ENCODE measurements around the gene DBP.
"Not testable (repeated sequence)": the region's sequence is repeated elsewhere in the genome, so short reads cannot be mapped to it uniquely, and the experiment has no call there.

Gene DBP

DNA sequence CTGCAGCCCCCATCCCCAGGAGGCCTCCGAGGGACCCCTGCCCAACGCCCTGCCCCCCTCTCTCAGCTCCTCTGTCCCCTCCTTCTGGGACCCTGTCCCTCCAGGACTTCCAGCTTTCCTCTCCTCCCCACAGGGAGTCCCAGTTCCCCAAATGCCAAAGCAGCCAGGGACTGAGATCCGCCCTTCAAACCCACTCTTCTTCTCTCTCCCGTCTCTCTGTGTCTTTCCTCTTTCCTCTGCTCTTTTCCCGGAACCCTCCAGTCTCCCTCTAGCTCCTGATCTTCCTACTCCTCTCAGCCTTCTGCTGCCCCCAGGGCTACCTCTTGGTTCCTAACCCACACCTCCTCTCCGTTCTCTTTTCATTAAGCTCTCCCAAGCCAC, 8.4 kb upstream of the DBP start:
- DNase-seq (ENCODE audit: low read depth, low spot score), result no peak
- peak overlapping the region; percentile 58 for H3K4me3 ChIP-seq (ENCODE audit: low read length)

DNA sequence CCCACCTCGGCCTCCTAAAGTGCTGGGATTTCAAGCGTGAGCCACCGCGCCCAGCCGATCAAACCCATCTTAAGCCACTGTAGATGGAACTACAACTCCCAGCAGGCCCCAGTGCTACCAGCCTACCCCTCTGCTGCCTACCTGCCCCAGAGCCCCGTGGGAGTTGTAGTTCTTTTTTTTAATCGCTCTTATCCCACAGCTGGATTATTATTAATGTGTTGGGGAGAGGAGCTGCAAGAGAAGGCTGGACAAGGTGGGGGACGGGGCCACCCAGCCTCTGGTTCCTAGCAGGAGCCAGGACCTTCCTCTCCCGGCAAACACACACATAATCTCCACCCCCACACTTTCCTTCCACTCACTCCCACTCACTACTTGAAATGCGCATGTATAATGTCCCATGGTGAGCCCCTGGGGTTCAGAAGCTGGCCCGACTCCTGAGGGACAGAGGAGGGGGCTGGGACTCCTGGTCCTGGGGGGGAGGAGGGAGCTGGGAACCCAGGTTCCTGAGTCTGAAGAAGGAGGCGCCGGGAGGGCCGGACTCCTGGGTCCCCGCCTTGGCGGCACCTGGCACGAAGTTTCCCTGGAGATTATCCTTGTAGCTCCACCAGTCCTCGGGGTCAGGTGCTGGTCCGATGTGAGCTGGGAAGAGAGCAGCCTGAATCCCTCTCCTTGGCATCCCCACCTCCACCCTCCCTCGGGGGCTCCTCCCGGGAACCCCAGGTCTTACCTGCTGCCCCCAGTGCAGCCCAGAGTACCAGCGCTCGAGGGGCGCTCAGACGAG, 7.8 kb upstream of the DBP start:
- DNase-seq (ENCODE audit: low read depth, low spot score), result peak; percentile 80
- peak overlapping the region; percentile 58 for H3K4me3 ChIP-seq (ENCODE audit: low read length)

DNA sequence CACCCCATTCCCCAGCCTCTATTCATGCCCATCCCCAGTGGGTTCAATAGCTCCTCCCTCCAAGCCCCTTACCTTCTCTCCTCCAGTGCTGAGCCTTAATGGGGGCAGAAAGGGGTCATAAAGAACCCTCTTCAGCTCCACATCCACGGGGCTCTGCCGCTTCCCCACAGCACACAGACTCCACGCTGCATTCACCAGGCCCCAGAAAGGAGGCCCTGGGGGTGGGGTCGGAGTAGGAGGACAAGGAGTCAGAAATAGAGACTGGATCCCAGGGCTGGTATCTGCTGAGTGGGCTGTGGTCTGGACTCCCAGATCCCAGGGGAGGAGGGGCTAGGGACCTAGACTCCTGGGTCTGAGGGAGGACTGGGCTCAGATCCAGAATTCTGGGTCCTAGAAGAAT, 7.2 kb upstream of the DBP start:
- peak overlapping the region; percentile 58 for H3K4me3 ChIP-seq (ENCODE audit: low read length)
- no peak for DNase-seq (ENCODE audit: low read depth, low spot score)

DNA sequence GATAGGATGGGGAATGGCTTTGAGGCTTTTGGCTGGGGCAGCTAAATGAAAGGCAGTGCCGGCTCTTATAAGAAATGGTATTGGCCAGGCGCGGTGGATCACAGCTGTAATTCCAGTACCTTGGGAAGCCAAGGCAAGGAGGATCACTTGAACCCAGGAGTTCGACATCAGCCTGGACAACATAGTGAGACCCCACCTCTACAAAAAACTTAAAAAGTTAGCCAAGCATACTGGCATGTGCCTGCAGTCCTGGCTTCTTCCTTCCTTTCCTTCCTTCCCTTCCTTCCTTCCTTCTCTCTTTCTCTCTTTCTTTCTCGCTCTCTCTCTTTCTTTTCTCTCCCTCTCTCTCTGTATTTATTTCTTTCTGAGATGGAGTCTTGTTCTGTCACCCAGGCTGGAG, 5.7 kb upstream of the DBP start:
- H3K4me3 ChIP-seq (ENCODE audit: low read length), result no peak overlapping the region
- no peak for DNase-seq (ENCODE audit: low read depth, low spot score)

DNA sequence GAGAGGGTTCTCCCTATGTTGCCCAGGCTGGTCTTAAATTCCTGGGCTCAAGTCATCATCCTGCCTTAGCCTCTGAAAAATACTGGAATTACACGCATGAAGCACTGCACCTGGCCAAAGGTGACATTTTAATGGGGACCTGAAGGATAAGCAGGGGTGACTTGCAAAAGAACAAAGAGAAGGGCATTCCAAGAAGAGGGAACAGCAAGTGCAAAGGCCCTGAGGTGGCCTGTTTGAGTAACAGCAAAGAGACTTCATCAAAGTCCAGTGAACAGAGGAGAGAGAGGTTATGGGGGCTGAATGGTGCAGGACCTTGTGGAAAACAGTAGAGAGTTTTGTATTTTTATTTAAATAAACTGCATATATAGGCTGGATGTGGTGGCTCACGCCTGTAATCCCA, 4.7 kb upstream of the DBP start:
- H3K4me3 ChIP-seq (ENCODE audit: low read length), result no peak overlapping the region
- DNase-seq (ENCODE audit: low read depth, low spot score), result no peak

DNA sequence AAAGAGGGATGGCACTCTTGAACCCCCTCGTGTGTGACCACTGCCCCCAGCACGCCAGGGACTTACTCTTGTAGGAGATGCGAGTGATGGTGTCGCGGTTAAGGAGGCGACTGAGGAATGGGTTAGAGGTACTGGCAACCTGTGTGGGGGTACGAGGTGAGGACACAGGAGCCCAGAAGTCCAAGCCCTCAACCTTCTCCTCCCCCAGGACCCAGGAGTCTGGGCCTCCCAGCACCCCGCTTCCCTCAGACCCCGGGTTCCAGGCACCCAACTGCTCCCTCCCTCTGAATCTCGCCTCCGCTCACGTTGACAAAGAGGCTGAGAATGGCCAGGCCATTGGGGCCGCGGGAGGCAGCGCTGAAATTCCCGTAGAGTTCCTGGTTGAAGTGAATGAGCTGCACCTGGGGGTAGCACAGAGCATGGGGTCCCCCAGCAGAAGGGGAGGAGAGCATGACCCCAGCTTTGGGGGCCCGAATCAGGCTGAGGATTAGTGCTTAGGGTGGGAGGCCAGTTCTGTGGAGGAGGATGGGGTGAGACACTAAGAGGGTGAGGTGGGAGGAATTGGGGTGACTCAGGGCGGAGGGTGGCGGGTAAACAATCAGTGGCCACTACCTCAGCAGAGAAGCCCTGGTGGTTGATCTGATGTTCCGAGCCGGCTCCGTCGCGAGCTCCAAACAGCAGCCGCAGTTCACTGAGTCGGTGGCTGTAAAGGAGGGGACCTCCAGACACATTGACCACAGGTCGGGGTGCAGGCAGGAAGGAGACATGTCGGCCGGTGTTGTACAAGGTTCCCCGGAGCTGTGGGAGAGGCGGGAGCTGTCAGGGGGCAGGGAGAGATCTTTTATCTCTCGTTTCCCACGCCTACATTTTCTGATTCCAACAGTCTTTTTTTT, 2.5 kb upstream of the DBP start:
- no peak overlapping the region for H3K4me3 ChIP-seq (ENCODE audit: low read length)
- no peak for DNase-seq (ENCODE audit: low read depth, low spot score)

DNA sequence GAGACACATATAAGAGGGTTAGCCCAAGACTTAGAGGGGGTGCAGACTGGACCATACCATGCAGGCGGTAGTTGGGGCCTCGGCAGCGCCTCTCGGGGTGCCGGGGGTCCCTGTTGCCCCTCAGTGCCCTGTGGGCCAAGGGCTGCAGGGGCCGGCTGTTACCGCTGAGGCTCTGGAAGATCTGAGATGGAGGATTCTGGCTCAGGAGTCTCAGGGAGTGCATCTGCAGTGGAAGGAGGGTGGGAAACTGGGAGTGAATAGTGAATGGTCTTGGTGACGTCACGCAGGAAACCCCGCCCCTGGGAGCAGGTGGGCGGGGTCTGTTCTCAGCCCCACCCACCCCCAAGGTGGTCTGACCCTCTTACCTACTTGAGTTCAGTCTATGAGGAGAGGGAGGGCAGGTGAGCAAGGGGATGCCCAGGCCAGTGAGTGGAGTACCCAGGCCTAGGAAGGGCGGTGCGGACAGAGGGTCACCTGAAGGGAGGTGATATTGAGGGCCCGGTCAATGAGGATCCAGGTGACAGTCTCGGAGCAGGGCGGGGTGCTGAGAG, 1.7 kb upstream of the DBP start:
- H3K4me3 ChIP-seq (ENCODE audit: low read length), result peak overlapping the region; percentile 57
- DNase-seq (ENCODE audit: low read depth, low spot score), result no peak

DNA sequence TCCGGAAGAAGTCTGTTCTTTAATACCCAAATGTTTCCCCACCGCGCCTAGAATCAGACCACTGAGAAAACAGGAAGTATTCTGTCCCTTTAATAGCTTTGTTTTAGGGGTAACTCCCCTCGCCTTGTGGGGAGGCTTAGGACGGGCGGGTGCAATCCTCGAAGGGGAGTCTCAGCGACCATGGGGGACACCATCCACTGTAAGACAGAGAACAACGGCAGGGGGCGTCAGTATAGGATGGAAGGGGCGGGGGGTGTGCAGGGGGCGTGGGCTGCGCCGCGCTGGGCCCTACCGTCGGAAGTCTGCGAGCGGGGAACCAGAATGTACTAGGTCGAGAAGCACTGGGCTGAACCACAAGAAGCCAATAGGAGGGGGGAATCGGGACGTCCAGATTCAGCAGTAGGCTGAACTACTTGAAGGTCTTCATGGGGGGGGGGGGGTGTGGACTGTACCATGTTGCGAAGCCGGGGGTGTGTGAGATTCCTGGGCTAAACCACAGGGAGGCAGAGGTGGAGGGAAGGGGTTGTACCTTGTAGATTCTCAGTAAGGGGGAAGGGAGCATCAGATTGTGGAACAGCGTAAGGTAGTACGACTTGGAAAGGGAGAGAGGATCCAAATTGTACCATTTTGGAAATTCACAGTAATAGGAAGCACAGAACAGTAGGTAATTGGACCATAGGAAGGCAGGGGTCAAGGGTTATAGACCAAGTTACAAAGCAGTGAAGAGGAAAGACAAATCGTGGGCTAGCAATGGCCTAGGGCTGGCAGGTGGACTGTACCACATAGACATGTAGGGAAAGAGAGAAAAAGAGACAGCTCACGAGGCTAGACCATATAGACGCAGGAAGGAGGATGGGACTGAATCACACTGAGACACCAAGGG, 1.0 kb upstream of the DBP start:
- H3K4me3 ChIP-seq (ENCODE audit: low read length), result peak overlapping the region; percentile 57
- DNase-seq (ENCODE audit: low read depth, low spot score), result peak; percentile 96

DNA sequence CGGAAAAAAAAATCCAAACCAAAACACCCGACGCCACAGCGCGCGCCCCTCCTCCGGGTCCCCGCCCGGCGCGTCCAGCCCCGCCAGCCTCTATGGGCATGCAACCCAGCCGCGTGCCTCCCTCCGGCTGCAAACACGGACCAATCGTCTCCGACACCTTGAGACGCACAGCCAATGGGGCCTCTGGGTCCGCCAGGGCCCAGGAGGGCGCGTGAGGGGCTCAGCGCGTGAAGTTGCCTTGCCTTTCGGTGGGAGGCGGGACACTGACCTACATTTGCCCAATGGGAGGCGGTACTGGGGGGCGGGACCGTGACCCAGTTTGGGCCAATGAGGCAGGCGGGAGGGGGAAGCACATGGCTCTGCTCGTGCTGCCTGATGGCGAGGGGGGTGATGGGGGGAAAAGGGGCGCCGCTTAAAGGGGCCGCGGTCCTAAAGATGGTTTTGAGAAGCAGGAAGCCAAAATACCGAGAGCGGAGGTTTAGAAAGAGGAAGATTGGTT, 319 bp upstream of the DBP start:
- peak; percentile 99 for DNase-seq (ENCODE audit: low read depth, low spot score)
- H3K4me3 ChIP-seq (ENCODE audit: low read length), result peak overlapping the region; percentile 76

DNA sequence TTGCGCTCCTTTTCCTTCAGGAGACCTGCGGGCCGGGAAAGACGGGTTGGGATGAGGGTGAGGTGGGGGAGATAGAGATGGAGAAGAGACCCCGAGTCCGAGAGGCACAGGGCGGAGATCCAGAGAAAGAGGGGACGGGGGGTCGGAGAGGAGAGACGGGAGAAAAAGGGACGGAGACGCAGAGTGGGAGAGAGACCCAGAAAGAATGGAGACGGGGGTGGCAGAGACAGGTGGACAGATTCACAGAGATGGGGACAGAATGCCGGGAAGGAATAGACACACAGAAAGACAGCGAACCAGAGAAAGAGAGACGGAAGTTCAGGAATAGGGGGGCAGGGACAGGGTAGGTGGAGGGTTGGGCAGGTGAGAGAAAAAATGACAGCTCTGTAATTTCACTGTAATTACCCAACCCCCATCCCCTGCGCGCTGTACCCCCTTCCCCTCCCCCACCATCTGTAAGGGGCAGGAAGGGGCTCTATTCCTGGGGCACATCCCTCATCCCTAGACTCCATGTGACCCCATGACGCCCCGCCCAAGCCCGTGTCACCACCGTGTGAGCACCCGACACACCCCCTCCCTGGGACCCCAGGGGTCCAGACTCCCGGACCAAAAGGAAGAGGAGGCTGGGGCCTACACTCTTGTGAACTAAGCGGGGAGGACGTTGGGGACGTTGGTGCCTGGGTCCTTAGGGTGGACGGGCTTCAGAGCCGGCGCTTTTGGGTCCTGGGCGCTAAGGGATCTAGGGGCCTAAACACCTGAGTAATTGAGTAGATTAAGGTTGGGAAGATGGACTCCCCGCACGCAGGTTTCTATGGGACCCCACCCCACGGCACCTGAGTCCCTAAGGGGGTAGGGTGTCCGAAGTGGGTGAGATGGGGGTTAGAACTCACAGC, 967 bp downstream of the DBP start:
- peak overlapping the region; percentile 76 for H3K4me3 ChIP-seq (ENCODE audit: low read length)
- no peak for DNase-seq (ENCODE audit: low read depth, low spot score)

DNA sequence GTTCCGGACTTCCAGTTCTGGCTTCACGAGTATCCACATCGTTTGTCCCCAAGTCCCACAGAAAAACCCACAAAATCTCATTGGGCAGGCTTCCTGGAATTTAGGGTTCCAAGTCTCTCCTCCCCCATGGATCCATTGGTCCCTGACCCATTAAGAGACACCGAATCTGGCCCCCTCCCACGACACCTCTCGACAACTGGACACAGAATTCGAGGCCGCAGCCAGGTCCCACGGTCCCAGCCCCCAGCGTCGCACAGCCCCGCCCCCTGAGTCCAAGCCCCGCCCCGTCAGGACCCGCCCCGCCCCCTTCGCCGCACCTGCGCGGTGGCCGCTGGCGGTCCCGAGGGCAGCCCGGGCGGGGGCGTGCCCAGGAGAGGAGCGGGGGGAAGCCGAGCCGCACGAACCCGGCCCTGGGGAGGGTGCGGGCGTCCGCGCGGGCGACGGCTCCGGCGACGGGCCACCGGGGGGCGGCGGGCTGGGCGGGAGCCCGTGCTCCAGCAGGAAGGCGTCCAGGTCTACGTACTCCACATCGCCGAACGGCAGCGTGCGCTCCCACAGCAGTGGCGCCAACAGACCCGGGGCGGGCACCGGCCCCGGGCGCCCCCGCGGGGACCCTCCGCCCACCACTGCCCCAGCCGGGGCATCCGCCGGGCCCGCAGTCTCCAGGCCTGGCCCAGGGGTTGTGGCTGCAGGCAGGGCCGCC, 1.8 kb downstream of the DBP start:
- no peak for DNase-seq (ENCODE audit: low read depth, low spot score)
- peak overlapping the region; percentile 76 for H3K4me3 ChIP-seq (ENCODE audit: low read length)

DNA sequence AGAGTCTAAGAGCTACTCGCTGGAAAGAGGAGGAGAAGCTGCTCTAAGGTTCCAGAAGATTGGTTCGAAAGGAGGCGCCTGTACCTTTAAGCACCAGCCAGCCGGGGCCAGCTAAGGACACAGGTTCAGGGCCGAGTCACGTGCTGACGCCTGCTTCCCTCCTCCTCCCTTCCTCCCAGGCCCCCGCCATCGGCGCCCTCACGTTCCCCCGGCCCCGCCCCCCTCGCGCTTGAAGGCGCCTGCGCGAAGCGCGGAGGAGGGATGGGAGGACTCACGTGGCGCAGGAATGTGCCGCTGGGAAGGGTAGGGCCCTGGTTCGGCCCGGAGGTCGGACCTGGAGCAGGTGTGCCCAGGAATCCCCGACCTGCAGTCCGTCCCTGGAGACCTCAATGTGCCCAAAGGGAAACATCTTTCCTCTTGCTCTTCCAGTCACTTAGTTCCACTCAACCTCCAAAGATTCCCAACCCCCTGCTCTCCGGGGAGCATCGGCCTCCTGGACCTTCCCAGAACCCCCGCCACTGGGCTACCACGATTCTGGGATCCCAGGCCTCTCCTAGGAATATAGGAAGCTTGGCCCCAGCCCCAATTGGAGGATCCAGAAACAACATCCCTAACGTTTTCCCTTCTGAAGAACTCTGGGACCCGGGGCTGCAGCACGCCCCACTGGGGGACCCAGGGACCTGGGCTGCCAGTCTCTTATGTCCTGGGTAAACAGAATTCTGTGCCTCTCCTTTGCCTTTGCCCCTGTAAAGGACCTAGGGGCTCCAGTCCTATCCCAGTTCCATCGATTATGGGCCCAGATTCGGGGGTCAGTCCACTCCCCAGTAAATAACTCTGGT, 2.5 kb downstream of the DBP start:
- peak overlapping the region; percentile 64 for H3K4me3 ChIP-seq (ENCODE audit: low read length)
- DNase-seq (ENCODE audit: low read depth, low spot score), result peak; percentile 95

DNA sequence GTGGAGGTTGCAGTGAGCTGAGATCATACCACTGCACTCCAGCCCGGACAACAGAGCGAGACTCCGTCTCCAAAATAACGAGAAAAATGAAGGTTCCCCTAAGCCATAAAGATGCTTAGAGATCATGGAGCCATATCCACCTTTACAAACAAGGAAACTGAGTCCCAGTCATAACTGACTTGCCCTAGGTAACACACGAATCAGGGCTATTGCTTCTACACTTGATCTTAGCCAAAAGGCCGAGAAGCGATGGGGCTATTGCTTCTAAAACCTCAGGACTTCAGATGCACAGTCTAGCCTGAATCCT, 3.2 kb downstream of the DBP start:
- no peak for DNase-seq (ENCODE audit: low read depth, low spot score)
- peak overlapping the region; percentile 64 for H3K4me3 ChIP-seq (ENCODE audit: low read length)

DNA sequence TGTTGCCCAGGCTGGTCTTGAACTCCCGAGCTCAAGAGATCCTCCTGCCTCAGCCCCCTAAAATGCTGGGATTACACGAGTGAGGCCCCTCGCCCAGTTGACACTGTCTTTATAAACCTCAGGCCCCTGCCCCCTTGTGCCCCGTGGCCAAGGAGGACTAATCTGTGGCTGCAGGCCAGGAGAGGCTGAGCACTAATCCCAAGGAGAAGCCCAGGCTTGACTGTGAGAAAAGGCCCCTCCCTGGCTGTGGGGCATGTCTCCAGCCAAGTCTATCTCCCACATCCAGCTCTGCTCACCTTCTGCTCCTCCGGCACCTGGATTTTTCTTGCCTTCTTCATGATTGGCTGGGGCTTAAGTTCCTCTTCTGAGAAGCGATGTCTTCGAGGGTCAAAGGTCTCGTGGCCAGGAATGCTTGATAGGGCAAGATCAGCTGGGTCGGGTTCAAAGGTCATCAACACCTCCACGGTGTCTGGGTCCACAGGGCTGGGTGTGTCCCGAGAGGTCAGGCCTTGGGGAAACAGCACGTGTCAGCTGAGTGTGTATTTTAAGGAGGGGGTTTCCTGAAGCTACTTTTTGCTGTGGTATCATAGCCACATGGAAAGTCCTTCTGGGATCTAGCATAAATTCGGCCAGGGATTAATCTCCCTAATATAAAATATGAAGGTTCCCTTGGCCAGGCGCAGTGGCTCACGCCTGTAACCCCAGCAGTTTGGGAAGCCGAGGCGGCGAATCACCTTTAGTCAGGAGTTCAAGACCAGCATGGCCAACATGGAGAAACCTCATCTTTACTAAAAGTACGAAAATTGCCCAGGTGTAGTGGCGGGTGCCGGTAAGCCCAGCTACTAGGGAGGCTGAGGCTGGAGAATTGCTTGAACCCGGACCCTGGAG, 3.8 kb downstream of the DBP start:
- peak overlapping the region; percentile 64 for H3K4me3 ChIP-seq (ENCODE audit: low read length)
- no peak for DNase-seq (ENCODE audit: low read depth, low spot score)

DNA sequence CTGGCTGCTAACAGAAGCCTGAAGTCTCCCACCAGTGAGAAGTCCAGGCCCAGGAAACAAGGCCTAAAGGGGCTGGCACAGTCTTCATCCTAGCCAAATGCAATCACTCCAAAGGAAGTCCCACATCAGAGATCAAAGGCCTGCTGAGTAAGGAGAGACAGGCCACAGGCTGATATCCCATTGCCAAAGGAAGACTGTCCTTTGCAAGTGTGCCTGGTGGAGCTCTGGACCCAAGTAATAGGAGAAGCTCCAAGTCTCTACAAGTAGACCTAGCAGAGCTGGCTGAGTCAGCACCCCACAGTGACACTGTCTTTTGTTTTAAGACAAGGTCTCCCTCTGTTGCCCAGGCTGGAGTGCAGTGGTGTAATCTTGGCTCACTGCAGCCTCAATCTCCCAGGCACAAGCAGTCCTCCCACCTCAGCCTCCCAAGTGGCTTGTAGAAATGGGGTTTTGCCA, 4.5 kb downstream of the DBP start:
- DNase-seq (ENCODE audit: low read depth, low spot score), result no peak

DNA sequence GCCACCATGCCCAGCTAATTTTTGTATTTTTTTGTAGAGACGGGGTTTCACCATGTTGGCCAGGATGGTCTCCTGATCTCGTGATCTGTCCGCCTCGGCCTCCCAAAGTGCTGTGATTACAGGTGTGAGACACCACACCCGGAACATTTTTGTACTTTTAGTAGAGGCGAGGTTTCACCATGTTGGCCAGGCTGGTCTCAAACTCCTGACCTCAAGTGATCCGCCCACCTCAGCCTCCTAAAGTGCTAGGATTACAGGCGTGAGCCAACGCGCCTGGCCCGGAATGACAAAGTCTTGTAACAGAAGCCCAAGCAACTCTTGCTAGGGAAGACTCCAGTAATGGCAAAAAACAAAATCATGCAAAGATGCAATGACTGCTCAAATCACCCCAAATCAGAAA, 4.9 kb downstream of the DBP start:
- not testable (repeated sequence) for H3K4me3 ChIP-seq (ENCODE audit: low read length); DNase-seq (ENCODE audit: low read depth, low spot score)

More for the DNA sequence above, 4.5 kb downstream of the DBP start:
- H3K4me3 ChIP-seq (ENCODE audit: low read length), result no peak overlapping the region
